Activated CD8-positive, alpha-beta memory T cell treated with anti-CD3 and anti-CD28 coated beads, Interleukin-2, amount 50 U/mL, for 1 hour (primary cell): ENCODE results near the gene YEATS2.
"Not testable (repeated sequence)": the region's sequence is repeated elsewhere in the genome, so short reads cannot be mapped to it uniquely, and the experiment has no call there.

ENCODE experiments used
- DNase-seq: peaks from one replicate; pipeline ENCODE4 v3.0.0-alpha.2; 2020; ENCODE audit errors: extremely low read depth

The YEATS2 gene

GRCh38 chr3:183697610-183698317 is at the start of gene YEATS2:
Gene YEATS2, plus strand, starts transcription at chr3:183697797. Its CDS starts 17,366 bp downstream, at chr3:183715163.
- DNase-seq, result no peak

GRCh38 chr3:183650554-183650953 is 47.0 kb upstream of the YEATS2 start:
- no peak for DNase-seq

GRCh38 chr3:183653209-183654064 is 44.2 kb upstream of the YEATS2 start:
- no peak for DNase-seq

GRCh38 chr3:183654727-183655126 is 42.9 kb upstream of the YEATS2 start:
- no peak for DNase-seq

GRCh38 chr3:183662099-183662498 is 35.5 kb upstream of the YEATS2 start:
- DNase-seq, result no peak

- DNase-seq, result no peak
Observed at GRCh38 chr3:183664913-183665381, 32.6 kb upstream of the YEATS2 start.

GRCh38 chr3:183680061-183680460 is 17.5 kb upstream of the YEATS2 start:
- DNase-seq, result no peak

- no peak for DNase-seq
Observed at GRCh38 chr3:183687705-183688104, 9.9 kb upstream of the YEATS2 start.

- DNase-seq, result no peak
Observed at GRCh38 chr3:183688874-183689273, 8.7 kb upstream of the YEATS2 start.

GRCh38 chr3:183689621-183690020 is 8.0 kb upstream of the YEATS2 start:
- not testable (repeated sequence) for DNase-seq

- DNase-seq, result no peak
Observed at GRCh38 chr3:183690402-183690995, 7.1 kb upstream of the YEATS2 start.

- DNase-seq, result no peak
Observed at GRCh38 chr3:183692436-183692835, 5.2 kb upstream of the YEATS2 start.

GRCh38 chr3:183695569-183696364 is 1.8 kb upstream of the YEATS2 start:
- DNase-seq, result no peak

- DNase-seq, result no peak
Observed at GRCh38 chr3:183697123-183697609, 431 bp upstream of the YEATS2 start.

GRCh38 chr3:183698318-183698751 is 738 bp downstream of the YEATS2 start:
- DNase-seq, result no peak

- no peak for DNase-seq
Observed at GRCh38 chr3:183698756-183699155, 1.2 kb downstream of the YEATS2 start.

GRCh38 chr3:183699238-183699947 is 1.8 kb downstream of the YEATS2 start:
- DNase-seq, result no peak

- DNase-seq, result no peak
Observed at GRCh38 chr3:183701744-183702143, 4.1 kb downstream of the YEATS2 start.

GRCh38 chr3:183703892-183704291 is 6.3 kb downstream of the YEATS2 start:
- DNase-seq, result not testable (repeated sequence)

GRCh38 chr3:183710231-183710630 is 12.6 kb downstream of the YEATS2 start:
- no peak for DNase-seq

- DNase-seq, result no peak
Observed at GRCh38 chr3:183711516-183711915, 13.9 kb downstream of the YEATS2 start.
